ENCODE results near the gene RBFOX1.

The RBFOX1 gene

DNA sequence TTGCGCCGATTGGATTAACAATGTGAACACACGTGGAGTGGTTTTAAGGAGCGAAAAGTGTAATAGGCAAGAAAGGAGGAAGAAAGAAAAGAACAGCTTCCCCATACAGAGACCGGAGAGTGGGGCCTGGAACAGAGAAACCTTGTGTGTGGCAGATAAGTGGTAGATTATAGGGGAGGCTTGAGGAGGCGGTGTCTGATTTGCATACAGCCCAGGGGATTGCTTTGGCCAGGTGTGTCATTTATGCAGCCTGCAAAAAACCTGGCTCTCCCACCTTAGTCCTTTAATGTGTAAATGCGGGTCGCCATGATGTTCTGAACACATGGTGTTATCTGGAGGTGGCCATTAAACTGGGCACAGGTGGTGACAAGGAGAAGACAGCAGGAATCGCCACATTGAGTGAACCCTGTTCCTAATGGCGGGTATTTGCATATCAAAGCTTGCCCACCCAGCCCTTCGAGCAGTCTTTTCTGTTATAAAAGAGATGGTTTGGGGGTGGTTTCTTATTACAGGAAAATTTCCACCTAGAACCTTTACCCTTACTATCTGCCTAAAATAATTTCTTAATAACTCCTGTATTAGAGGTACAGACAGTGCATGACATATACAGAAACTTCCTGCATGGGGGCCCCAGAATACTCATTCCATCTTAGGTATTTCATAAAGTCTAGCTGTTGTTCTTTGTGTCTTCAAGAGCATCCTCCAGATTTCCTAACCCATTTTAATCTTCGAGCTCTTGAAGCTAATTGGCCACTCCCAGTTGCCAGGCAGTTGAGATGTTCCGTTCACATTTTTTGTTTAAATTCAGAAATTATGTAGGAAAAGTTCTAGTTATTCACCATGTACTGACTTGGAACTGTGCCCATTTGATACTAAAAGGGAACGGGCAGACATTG, 292.5 kb downstream of the RBFOX1 start:
- H3K4me3 ChIP-seq (ENCODE audit: low read depth, low read length): no peak overlapping the region
- TF ChIP-seq, protein P1, sequence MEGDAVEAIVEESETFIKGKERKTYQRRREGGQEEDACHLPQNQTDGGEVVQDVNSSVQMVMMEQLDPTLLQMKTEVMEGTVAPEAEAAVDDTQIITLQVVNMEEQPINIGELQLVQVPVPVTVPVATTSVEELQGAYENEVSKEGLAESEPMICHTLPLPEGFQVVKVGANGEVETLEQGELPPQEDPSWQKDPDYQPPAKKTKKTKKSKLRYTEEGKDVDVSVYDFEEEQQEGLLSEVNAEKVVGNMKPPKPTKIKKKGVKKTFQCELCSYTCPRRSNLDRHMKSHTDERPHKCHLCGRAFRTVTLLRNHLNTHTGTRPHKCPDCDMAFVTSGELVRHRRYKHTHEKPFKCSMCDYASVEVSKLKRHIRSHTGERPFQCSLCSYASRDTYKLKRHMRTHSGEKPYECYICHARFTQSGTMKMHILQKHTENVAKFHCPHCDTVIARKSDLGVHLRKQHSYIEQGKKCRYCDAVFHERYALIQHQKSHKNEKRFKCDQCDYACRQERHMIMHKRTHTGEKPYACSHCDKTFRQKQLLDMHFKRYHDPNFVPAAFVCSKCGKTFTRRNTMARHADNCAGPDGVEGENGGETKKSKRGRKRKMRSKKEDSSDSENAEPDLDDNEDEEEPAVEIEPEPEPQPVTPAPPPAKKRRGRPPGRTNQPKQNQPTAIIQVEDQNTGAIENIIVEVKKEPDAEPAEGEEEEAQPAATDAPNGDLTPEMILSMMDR (IDR thresholded peaks at IDR 0.05; ENCODE audit: low read depth, low read length): no peak
- in situ Hi-C loops (cut with HindIII; ENCODE audit: low sequenced_read_pairs): no loop called here
- DNase-seq (ENCODE audit: low read depth, low spot score): no peak

DNA sequence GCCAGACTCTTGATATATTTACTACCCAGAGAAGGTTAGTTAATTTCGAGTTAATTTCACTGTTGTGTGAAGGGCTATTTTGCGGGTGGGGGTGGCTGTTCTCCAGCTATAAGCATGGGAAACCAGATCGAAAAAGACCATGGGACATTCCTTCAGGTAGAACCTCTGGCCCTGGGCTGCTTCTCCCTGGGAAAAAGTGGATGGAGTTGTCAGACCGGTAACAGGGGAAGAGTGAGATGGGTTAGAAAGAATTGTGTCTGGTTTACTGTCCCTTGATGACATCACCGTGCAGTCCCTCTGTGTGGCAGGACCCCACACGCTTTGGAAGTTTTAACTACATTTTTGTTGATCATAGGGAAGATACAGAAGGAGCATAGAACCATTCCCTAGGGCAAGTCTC, 296.3 kb downstream of the RBFOX1 start:
- TF ChIP-seq, protein P1 (IDR thresholded peaks at IDR 0.05; ENCODE audit: low read depth, low read length): no peak
- no peak overlapping the region for H3K4me3 ChIP-seq (ENCODE audit: low read depth, low read length)
- in situ Hi-C loops (cut with HindIII; ENCODE audit: low sequenced_read_pairs): no loop called here
- DNase-seq (ENCODE audit: low read depth, low spot score): no peak

DNA sequence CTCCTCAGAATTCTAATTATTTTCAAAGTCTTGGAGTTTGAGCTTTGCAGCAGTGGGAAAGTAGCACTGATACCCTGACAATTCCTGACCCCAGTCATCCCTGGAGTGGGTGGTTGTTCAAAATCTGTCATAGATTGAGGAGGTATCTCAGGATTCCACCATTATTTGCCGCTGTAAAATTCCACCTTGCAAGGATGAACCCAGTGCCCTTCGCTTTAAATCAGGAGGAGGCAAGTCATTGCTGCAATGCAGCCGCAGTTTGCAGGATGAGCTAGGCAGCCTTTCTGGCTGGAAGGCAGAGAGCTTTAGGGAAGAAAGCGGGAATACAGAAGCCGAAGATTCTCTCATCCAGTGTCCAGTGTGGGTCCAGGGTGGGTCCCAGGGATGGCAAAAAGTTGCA, 296.9 kb downstream of the RBFOX1 start:
- H3K4me3 ChIP-seq (ENCODE audit: low read depth, low read length): no peak overlapping the region
- TF ChIP-seq, protein P1 (IDR thresholded peaks at IDR 0.05; ENCODE audit: low read depth, low read length): no peak
- in situ Hi-C loops (cut with HindIII; ENCODE audit: low sequenced_read_pairs): no loop called here
- DNase-seq (ENCODE audit: low read depth, low spot score): no peak

DNA sequence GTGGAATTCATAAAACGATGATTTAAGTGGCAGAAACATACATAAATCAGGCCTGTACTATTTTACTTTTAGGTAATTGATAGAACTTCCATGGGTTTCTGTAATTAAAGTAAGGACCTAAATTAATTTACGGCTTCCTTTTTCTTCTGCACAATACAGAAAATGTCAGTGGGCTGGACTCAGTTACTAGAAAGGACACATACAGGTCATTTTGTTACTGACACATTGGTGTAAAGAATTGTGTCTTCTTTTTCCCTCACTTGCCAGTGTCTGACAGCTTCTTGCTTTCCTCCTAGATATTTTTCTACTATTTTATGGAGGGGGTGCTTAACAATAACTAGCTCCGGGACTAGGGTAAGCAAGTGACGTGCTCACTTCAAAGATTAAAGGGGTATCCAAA, 304.8 kb downstream of the RBFOX1 start:
- TF ChIP-seq, protein P1 (IDR thresholded peaks at IDR 0.05; ENCODE audit: low read depth, low read length): no peak
- in situ Hi-C loops (cut with HindIII; ENCODE audit: low sequenced_read_pairs): no loop called here
- no peak for DNase-seq (ENCODE audit: low read depth, low spot score)
- H3K4me3 ChIP-seq (ENCODE audit: low read depth, low read length): no peak overlapping the region

DNA sequence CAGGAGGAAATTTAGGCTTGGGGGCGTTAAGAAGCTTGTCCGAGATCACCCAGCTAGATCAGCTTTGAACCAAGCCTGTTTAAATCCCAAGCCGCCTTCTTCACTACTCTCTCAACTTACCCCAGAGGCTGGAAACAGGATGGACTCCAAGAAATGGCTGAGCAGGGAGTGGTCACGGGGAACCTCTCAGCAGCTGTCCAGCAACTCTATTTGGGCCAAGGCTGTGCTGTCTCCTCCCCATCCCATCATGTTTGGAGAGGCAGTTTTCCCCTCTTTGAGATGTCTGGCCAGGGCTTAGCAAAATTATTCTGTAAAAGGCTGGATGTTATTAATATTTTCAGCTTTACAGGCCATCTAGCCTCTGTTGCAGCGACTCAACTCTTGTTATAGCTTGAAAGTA, 305.7 kb downstream of the RBFOX1 start:
- in situ Hi-C loops (cut with HindIII; ENCODE audit: low sequenced_read_pairs): no loop called here
- H3K4me3 ChIP-seq (ENCODE audit: low read depth, low read length): no peak overlapping the region
- DNase-seq (ENCODE audit: low read depth, low spot score): no peak

DNA sequence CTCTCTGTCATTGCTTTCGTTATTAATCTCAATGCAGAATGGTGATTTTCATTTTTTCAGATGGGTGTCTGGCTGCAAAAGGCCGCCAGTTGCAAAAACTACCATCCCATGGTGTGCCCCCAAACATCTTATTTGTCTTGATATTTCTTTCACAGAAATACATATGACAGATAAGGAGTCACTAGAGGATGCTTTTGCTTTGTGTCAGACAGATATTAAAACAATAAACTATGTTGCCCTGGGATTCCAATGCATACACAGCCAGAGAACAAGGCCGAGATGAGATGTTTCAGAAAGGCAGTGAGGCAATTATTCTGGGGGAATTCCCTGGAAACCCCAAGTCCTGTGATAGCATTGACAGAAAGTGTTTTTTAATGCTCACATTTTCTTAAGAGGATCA, 307.7 kb downstream of the RBFOX1 start:
- in situ Hi-C loops (cut with HindIII; ENCODE audit: low sequenced_read_pairs): no loop called here
- no peak overlapping the region for H3K4me3 ChIP-seq (ENCODE audit: low read depth, low read length)
- DNase-seq (ENCODE audit: low read depth, low spot score): no peak
- TF ChIP-seq, protein P1 (IDR thresholded peaks at IDR 0.05; ENCODE audit: low read depth, low read length): no peak

More for the DNA sequence above, 305.7 kb downstream of the RBFOX1 start:
- TF ChIP-seq, protein P1 (IDR thresholded peaks at IDR 0.05; ENCODE audit: low read depth, low read length): no peak

All from astrocyte of the spinal cord (primary cell).